HG03095 (cell line): Measurements from ENCODE around the gene XIST.
"Not testable (repeated sequence)": the region's sequence is repeated elsewhere in the genome, so short reads cannot be mapped to it uniquely, and the experiment has no call there.

Source experiments
- ATAC-seq: cut with Tn5 transposase; IDR thresholded peaks from one replicate; pipeline ENCODE4 v1.9.1; 2021; ENCODE audit warnings: moderate library complexity; ENCODE audit not compliant: unreplicated experiment

The XIST gene

DNA sequence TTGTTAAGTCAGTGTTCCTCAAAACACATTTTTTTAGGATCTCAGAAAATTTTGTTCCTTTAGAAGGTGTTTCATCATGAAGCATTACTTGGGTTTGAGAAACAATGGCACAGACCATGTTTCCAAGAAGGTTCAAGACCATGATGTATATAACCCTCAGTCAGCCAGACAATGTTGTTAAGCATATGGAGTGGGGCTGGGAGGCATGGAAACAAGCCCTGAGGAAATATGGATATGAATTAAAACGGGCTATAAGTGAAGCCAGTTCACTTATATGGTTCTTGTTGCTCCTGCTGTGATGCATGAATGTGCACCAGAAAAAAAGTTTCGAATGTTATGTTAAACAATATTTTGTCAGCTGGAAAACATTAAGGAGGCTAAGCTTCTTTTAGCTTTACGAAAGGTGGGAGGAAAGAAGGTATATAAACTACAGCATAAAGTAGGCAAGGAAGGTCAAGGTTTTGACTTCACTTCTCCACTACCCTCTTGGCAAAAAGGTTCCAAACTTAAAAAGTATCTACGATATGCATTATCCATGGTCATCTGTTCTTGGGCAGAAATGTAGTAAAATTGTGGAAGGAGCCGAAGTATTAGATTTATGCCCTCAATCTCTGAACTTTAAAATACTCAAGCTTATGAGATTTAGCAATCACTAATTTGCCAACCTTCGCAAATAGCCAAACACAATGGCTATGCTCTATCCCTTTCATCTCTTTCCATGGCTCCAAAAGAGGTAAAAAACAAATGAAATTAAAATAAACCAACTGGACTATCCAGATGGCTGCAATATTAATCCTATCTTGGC lies 12.2 kb downstream of the XIST start:
- ATAC-seq = no peak

DNA sequence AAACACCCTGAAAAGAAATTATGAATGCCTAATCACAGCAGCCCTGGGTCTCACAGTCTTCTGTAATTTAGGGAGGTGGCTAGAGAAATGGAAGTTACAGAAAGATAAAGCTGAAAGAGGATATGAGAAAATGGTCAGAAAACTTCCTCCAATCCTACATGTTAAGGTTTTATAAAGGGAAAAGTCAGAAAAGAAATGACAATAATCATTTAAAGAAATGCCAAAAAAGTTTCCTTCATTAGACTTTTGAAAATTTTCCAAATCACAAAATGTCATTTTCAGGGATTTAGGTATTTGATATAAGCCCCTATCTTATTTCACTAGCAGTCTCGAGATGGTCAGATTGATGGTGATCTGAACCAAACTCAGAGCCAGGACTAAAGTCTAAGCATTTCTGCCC lies 13.4 kb downstream of the XIST start:
- ATAC-seq = no peak

DNA sequence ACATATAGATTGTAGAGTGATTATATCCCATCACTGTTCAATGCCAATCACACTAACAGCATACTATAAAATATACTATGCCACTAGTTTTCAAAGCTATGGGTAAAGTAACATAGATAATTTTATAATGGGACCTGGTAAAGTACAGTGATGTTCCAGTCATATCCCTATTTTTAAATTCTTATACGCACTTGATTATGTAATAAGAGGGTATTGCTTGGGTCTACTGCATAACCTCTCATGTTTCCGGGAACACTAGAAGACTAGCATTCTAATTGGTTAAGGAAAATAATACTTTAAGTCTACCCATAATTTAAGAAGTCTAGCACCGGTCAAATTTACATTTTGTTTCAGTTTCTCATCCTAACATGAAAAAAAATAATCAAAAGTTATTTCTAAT lies 14.4 kb downstream of the XIST start:
- no peak for ATAC-seq

DNA sequence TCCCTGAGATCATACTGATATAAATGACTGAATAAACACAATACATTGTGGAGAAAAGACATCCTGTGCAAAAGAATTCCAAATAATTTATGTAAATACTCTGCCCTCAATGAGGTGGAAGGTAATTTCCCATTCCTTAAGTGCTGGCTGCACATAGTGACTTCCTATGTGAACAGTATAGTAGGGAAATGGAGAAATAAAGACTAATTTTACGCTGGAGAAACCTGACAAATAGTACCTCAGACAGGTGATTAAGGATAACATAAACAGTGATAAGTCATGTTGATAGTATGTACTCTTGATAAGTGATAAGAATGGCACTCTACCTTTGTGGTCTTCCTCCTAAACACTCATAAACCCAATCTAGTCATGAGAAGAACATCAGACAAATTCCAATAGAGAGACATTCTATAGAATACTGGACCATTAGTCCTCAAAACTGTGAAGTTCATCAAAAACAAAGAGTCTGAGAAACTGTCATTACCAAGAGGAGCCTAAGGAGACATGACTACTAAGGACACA lies 15.5 kb downstream of the XIST start:
- ATAC-seq = no peak

DNA sequence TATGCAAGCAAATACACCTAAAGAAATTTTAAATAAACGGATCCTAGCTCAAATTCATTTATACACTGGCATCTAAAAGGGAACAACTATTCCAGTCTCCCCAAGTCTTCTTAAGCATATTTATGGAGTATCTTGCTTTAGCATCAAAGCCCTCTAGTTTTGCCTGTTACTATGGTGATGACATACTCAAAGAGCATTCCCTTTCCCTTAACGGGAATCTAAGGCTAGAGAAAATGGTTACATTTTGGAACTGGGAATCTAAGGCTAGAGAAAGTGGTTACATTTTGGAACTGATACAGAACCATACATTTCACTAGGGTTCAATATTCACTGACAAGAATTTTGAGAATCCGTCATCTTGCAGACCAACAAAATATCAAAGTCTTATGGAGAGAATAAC lies 18.3 kb downstream of the XIST start:
- no peak for ATAC-seq

DNA sequence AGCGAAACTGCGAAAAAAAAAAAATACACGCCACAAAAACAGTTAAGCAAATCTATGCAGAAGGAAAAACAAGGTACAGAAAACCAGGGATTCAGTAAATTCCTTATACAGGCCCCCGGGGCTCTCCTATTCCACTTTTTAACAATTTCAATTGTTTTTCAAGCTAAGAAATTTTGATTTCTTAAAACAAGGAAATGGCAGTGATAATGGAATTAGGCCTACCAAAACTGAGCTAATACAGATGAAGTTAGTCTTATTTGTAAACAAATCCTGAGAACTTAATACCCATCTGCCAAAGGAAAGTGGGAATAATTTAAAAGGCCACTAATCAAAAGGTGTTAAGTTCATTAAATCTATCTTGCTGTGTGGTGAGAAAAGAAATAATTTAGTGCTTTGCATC lies 20.2 kb downstream of the XIST start:
- ATAC-seq = no peak

DNA sequence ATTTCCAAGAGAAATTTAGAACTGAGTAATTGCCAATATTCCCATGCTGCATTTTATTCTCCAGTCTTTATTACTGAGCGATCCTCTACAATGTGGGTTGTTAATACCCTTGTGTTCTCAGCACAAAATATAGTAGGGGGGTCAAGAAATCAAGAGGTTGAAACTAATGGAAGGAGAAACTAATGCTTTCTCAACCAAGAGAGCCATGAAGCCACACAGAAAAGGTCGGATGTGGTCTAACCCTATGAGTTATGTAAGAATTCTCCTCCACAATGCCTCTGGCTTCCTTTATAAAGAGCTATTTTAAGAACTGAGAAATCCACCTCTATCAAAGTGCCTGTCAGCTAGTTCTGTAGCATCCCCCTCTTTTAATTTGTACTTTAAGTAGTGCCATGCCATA lies 21.0 kb downstream of the XIST start:
- no peak for ATAC-seq

DNA sequence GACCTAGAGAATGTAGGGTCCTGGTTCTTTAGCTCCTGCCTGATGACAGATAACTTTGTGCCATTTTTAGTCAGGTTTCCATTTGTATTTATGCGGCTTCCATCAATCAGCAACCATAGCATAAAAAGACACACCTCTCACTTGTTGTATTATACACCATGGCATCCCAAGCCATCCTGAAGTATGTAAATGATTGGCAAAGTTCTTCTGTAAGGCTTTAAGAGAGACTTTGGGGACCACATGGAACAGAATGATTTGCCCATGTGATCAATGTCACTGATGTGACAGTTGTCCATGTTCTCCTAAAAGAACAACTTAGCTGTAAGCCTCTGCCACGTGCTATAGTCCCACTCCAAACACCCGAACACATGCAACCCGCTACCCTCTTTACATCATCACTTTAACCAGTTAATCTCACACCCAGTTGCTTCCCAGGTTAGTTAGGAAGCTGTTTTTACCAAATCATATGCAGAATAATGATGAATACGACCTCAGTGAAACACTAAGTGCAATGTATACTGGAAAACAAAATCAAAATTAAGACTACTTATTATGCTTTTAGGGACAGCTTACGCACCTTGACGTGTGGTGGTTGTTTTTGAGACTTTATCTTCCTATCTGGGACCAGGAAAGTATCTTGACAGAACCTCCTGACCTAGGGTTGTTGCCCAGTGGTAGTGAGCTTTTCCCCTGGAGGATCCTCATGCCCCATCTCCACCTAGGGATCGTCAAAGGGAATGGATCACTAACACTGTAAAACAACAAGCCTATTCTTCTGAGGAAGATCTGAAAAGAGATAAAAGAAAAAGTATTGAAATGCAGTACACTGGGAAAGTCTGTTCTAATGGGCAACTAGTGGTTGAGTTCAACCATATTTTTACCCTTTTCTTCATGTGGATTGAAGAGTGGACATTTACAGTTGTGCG lies 21.8 kb downstream of the XIST start:
- no peak for ATAC-seq

DNA sequence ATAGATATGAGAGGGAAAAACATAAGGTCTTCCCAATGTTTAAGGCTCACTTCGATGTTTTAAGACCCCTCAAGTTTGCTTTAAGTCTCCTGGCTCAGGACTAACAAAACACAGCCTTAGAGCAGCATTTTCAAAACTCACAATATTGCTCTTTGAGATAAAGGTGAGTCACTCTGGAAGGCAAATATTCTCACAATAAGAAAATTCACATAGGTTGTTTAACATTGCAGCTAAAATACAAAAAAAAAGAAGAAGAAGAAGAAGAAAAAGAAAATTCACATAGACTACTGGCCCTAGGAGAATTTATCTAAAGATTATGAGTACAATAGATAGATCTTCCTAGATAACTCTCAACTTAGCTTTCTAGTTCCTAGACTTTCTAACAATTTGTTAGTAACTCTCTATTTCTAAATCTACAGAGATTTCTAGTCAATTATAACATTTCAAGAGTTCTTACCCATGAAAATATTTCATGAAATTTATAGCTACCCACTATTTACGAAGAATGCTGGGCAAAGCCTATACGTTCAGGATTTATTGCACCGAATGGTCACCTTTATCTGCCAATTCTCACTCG lies 22.5 kb downstream of the XIST start:
- no peak for ATAC-seq

DNA sequence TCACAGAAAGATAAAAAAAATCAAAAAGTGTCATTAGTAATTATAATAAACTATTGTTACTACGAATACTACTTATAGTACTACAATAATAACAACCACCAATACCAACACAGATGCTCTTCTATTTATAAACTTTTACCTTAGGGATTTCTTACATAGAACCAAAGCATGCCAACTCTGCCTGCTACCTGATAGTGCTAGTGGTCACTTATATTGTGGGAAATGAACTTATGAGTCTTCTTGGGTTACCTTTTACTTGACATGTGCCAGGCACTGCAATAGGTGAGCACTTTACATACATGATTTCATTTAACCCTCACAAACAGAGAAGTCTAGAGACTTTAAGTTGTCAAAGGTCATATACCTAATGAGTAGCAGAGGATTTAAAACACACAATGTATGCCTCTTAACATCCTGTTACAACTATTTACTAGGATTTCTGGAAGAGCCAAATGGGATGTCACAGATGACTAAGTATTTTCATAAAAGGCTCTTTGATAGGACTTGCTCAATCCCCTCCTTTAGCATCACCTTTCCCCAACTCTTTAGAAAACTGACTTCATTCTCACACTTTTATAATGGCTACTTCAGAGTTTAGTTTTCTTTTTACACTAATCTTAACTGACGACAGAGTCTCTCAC lies 24.3 kb downstream of the XIST start:
- no peak for ATAC-seq

DNA sequence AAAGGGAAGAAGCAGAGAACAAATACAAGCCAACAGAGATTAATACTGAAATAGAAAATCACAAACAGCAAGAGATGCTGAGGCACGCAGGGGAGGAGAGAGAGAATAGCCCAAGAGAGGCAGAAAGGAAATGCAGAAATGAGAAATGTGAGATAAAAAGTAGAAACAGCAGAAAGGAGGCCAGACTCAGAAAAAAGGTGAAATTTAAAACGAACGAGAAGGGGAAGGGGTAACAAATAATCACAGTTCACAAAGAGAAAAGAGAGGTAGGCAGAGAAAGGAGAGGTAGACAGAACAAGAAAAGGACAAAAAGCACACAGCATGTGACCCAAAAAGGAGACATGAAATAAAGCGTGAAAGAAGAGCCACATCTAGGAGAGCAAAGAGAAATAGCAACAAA lies 25.1 kb downstream of the XIST start:
- ATAC-seq = no peak

DNA sequence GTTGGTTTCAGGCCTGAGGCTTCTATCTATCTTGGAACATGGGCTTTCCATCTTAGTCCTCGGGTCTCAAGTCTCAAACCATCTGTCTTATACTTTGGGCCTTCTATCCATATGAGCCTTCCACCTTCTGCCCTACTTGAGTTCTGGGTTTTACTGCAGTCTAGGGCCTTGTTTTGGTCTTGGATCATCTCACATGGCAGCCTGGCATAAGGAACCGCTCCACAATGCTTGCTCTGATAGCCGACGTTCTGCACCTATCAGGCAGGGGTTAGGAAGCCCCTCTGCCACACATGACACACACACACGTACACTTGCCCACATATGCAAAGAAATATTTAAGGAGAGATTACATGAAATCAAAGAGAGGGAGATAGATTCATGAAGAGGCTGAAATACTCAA lies 25.5 kb downstream of the XIST start:
- no peak for ATAC-seq

DNA sequence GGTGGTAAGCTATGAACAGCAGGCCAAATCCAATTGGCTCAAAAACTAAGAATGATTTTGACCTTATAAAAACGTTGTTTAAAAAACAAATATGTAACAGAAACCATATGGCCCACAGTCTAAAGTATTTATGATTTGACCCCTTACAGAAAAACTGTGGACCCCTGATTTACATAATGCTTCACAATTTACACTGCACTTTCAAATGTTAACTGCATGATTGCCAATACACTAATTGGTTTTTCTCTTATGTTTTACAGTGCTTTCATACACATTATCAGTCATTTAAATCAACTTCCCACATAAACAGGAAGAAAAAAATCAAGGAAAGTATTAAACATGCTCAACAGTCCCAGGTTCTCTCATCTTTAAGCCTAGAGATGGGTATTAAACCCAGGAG lies 26.9 kb downstream of the XIST start:
- ATAC-seq = no peak

DNA sequence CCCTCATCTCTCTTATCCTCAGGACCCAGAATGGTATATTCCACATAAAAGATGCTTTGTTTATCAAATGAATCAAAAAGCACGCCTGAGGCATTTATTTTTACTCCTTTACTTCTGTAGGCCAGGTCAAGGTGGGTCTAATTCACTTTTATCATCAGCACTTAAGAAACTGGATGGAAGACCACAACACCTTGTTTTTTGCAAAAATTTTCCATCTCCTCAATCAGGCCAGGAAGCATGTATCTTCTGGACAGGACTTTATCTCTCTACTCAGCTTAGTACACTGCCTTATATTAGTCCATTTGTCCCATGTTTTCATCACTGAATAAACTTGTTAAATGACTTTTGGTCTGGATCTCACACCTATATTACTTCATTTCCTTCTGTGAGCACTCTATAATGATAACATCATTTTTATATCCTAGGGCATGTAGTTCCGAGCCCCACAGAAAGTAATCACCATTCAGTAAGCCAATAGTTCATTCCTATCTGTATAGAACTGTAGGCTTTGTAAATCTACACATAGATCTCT lies 29.0 kb downstream of the XIST start:
- no peak for ATAC-seq

DNA sequence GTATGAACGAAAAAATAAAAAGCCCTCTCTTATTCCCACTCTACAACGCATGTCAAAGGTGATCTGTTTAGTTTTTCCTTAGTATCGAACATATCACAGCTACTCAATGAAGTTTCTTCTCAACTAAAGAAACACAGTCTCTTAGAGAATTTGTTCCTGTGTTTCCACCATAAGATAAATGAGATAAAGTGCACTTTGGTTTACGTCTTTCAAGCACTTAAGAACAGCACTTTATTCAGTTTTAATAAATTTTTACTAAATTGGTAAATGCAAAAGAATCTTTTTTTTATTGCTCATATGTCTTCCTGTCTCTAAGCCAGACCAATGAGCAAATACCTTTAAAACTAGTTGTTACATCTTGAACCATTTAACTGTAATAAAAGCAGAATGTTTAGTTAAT lies 29.7 kb downstream of the XIST start:
- ATAC-seq = no peak

DNA sequence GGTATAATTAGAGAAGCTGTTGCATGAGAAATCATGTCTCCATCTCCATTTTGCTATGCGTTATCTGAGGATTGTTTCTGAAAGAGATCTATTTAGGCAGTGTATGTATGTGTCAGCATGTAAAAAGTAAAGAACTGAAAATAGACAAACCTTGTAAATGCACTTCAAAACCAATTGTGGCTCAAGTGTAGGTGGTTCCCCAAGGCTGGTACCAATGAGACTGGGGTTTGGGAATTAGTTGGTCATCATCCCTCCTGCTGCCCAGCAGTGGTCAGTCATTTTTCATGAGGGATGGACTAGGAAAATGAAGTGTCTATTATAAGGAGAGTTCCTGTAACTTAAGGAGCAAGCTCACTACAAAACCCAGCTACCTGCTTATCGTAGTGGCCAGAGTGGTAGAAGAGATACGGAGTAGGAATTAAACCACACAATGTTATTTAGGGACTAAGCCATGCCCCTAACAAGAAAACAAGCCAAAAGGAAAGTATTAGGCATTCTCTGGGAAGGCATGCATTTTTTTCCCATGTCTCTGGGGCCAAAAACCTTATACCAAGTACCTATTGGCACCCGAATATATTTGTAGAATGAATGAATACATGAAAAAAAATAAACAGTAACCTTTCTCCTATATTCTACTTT lies 30.5 kb downstream of the XIST start:
- no peak for ATAC-seq

DNA sequence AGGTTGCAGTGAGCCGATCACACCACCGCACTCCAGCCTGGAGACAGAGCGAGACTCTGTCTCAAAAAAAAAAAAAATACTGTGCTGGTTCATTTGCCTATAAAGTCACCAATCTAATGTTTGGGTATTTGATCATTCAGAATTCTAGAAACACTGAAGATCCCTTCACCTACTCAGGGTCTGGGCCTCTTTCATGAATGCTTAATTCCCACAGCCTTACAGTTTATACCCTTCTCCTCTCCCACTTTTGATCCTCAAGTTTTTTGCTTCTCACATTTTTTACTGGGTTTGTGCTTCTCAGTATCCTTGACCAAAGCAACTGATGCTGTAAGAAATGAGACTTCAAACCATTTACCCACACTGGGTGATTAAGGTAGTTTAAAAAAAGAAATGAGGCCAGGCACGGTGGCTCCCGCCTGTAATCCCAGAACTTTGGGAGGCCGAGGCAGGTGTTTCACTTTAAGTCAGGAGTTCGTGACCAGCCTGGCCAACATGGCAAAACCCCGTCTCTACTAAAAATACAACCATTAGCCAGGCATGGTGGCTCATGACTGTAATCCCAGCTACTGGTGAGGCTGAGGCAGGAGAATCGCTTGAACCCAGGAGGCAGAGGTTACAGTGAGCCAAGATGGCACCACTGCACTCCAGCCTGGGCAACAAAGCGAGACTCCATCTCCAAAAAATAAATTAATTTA lies 32.5 kb downstream of the XIST start:
- not testable (repeated sequence) for ATAC-seq

DNA sequence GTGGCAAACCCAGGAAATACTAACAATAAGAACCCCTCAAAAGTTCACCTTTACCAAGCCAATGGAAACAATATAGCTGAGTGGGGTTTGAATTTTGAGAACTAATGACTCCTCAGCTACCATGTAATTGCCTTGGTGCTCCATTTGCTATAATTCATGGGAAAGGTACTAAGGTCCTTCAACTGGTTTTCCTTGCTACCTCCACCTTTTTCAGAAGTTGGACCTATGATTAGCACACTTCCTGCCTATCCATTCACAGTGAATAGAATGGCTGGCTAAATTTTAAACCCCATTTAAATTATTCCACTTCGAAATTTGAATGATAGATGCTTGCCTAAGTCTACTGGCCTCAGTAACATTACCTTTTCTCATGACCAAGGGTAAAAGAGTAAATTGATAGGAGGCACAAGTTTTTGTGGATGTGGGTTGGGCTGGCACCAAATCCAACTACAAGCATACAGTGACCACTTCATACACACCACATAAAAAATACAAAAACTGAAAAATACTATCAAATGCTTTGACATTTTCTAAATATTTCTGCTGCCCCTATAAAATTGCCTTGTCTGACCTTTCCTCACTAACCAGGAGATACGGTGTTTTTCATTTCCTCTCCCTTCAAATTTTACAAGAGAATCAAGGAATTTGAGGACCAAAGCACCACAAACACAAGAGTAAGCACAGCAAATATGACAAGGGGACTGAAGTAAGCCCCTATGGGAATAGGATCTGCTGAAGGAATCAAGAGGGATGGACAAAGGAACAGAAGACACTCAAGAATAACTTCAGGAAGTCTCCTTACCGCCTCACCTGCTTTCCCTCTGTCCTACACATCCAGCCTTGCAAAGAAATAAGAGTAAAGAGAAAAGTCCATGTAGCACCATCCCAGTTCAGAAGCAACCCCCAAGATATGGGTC lies 34.1 kb downstream of the XIST start:
- ATAC-seq = no peak
